ENCODE results near the gene CCN6.

DNA sequence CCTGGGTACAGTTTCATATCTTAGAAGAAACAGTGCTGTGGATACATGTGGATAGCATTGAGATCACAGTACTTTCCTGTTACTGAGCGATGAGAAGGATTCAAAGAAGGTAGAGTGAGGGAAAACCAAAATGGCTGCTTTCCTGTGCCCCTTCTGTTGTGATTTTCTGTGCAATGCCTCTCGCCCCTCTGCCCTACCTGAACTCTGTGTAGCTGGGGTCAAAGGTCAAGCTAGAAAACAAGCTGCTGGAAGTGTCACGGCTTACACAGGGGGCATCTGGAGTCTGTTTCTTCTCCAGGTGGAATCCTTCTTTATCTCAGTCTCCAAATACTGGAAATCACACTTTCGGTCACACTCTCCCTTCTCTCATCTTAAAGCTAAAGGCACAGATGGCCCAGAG lies 27.0 kb upstream of the CCN6 start:
- TF ChIP-seq POLR2A (IDR thresholded peaks at IDR 0.05; ENCODE audit: low read depth, low read length): no peak
- no peak for TF ChIP-seq SPI1 (IDR thresholded peaks at IDR 0.05; ENCODE audit: low read depth, low read length)

Data from GM12891 (cell line).